Neural progenitor cell (in vitro differentiated cells): Measurements from ENCODE around the gene PTPN14.

ENCODE experiments used
- CTCF ChIP-seq: fragments of 200-600 bp; sonication (generic); IDR thresholded peaks from 2 replicates; pipeline ENCODE4 v1.5.1; 2017; ENCODE audit warnings: antibody characterized with exemption, mild to moderate bottlenecking
- EZH2 ChIP-seq: fragments of 200-600 bp; sonication (generic); IDR thresholded peaks from 2 replicates; pipeline ENCODE4 v1.6.1; 2017; ENCODE audit warnings: antibody characterized with exemption, mild to moderate bottlenecking, moderate library complexity
- EZH2phosphoT487 ChIP-seq: fragments of 200-600 bp; sonication (generic); IDR thresholded peaks from 2 replicates; pipeline ENCODE4 v1.6.1; 2017; ENCODE audit warnings: antibody characterized with exemption

GRCh38 chr1:214510914-214511638 is 40.3 kb downstream of the PTPN14 start:
- no peak for TF ChIP-seq CTCF
- TF ChIP-seq EZH2, result no peak
- TF ChIP-seq EZH2phosphoT487, result no peak
